UCSD-AML1 (cell line): ENCODE results near the gene TNFAIP8L3.

ENCODE experiments used
- DNase-seq: peaks from one replicate; lab custom pipeline; 2025; ENCODE audit not compliant: unreplicated experiment; lab: John Stamatoyannopoulos, UW

The TNFAIP8L3 gene

DNA sequence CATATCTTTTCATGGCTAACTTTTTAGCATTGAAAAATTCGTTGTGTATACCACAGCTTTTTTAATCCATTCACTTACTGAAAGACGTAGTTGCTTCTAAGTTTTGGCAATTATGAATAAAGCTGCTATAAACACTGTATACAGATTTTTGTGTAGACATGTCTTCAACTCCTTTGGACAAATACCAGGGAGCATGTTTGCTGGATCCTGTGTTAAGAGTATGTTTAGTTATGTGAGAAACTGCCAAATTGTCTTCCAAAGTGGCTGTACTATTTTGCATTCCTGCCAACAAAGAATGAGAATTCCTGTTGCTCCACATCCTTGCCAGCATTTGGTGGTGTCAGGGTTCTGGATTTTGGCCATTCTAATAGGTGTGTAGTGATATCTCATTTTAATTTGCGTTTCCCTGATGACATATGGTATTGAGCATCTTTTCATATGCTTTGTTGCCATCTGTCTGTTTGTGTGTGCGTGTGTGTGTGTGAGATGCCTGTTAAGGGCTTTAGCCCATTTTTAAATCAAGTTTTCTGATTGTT, 87.5 kb downstream of the TNFAIP8L3 start:
- no peak for DNase-seq
